Measurements from ENCODE around the gene GADD45B. TPM values are rescaled to one million over a fixed set of nuclear protein-coding genes. Genes with fewer than 3 reads are reported as not detected.
"Not testable (repeated sequence)": the region's sequence is repeated elsewhere in the genome, so short reads cannot be mapped to it uniquely, and the experiment has no call there.

The GADD45B gene
- total RNA-seq, 1 experiment from 2014 or later, result 132 TPM

DNA sequence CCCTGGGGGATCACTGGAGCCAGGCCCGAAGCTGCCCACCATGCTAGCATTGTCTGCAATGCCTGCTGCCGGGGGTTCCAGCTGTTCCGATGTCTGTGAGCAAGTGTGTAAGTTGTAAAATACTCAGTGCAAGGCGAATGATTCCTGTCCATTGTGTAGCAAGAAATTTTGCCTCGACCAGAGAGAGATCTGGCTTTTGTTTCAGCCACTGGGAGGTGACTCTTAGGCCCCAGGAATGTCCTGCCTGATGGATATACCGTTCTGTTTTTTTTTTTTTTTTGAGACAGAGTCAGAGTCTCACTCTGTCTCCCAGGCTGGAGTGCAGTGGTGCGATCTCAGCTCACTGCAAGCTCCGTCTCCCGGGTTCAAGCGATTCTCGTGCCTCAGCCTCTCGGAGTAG, 7.3 kb upstream of the GADD45B start:
- no peaks in the 10 kb centered on the region for H3K27me3 ChIP-seq (replicated peaks)
- peak overlapping the region; percentile 44 for H3K27ac ChIP-seq
- no peaks in the 10 kb centered on the region for H3K36me3 ChIP-seq
- DNase-seq (ENCODE audit: low read depth in 1 of 2, low spot score in 2 of 2), result no peak
- H3K9me3 ChIP-seq (replicated peaks), result no peaks in the 10 kb centered on the region
- H3K4me1 ChIP-seq (replicated peaks), result peaks cover 19% of the 10 kb centered on the region
- no peak overlapping the region for H3K4me3 ChIP-seq

DNA sequence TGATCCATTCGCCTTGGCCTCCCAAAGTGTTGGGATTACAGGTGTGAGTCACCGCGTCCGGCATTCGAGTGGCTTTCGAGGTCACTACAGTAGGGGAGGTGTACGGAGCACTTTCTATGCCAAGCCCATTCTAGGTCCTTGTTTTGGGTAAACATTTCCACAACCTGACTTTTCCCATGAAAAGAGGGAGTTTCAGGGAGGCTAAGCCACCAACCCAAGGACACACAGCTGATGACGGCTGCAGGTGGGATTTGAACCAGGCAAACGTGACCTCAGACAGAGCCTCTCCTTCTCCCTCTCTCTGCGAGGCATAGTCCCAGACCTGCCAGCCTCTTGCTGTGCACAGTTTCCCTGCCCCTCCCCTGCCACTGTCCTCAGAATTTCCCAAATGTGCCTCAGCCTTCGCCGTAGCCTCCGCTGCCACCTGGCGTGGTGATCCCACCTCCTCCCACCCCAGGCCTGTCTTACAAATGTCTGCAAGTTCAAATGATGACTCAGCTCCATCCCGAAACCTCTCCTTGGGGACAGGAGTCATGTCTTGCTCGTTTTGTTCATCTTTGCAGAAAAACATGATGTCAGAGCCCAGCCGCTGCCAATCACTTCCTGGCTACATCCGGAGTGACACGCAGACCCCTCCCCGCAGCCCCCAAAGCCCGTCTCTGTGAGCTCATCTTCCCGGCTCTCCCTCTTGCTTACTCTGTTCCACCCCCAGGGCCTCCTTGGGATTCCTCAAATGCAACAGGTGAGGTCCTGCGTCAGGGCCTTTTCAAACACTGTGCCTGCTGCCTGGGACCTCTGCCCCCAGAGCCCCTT, 6.6 kb upstream of the GADD45B start:
- H3K27me3 ChIP-seq (replicated peaks), result no peaks in the 10 kb centered on the region
- peak; percentile 74 to 87 for DNase-seq (ENCODE audit: low read depth in 1 of 2, low spot score in 2 of 2)
- peaks cover 24% of the 10 kb centered on the region for H3K4me1 ChIP-seq (replicated peaks)
- H3K27ac ChIP-seq, result peak overlapping the region; percentile 44
- no peaks in the 10 kb centered on the region for H3K36me3 ChIP-seq
- no peak overlapping the region for H3K4me3 ChIP-seq
- H3K9me3 ChIP-seq (replicated peaks), result no peaks in the 10 kb centered on the region

DNA sequence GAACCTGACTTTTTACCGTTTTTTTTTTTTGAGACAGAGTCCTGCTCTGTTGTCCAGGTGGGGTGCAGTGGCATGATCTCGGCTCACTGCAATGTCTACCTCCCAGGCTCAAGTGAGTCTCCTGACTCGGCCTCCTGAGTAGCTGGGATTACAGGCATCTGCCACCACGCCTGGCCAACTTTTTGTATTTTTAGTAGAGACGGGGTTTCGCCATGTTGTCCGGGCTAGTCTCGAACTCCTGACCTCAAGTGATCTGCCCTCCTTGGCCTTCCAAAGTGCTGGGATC, 6.1 kb upstream of the GADD45B start:
- H3K4me3 ChIP-seq; DNase-seq (ENCODE audit: low read depth in 1 of 2, low spot score in 2 of 2); H3K9me3 ChIP-seq (replicated peaks); H3K36me3 ChIP-seq; H3K27me3 ChIP-seq (replicated peaks): not testable (repeated sequence)
- Histone ChIP-seq H3K27ac (peak overlapping the region; percentile 44), H3K4me1 (replicated peaks) (peaks cover 27% of the 10 kb centered on the region)

DNA sequence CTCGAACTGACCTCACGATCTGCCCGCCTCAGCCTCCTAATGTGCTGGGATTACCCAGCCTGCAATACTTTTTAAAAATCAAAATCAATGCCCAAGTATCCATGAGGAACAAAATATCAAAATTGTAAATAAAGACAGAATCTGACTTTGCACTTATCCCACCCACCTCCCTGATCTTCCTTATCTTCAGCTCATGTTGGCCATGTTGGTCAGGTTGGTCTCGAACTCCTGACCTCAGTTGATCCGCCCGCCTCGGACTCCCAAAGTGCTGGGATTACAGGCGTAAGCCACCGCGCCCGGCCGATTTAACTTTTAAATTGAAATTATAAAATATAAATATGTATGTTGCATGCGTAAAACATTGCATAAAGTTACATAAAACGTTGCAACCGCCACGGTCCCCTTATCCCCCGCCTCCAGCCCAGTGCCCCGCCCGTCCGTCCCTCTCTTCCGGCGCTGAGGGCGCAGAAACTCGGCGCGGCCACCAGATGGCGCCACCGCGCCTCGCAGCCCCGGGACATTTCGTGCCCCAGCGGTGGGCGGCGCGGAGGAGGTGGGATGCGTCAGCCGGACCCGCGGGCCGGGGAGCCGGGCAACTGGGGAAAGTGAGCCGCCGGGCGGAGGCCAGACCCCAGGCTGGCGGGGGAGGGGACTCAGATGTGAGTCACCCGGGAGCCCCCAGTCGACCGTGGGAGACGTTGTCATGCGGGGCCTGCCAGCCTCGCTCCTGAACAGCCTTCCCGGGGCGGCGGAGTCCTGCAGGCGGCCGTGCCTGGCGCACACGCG, 1.5 kb upstream of the GADD45B start:
- peak; percentile 96 for DNase-seq (ENCODE audit: low read depth in 1 of 2, low spot score in 2 of 2)
- H3K9me3 ChIP-seq (replicated peaks), result no peaks in the 10 kb centered on the region
- H3K27ac ChIP-seq, result peak overlapping the region; percentile 58
- H3K27me3 ChIP-seq (replicated peaks), result no peaks in the 10 kb centered on the region
- H3K36me3 ChIP-seq, result peaks cover 32% of the 10 kb centered on the region
- H3K4me1 ChIP-seq (replicated peaks), result peaks cover 27% of the 10 kb centered on the region
- peak overlapping the region; percentile 75 for H3K4me3 ChIP-seq

DNA sequence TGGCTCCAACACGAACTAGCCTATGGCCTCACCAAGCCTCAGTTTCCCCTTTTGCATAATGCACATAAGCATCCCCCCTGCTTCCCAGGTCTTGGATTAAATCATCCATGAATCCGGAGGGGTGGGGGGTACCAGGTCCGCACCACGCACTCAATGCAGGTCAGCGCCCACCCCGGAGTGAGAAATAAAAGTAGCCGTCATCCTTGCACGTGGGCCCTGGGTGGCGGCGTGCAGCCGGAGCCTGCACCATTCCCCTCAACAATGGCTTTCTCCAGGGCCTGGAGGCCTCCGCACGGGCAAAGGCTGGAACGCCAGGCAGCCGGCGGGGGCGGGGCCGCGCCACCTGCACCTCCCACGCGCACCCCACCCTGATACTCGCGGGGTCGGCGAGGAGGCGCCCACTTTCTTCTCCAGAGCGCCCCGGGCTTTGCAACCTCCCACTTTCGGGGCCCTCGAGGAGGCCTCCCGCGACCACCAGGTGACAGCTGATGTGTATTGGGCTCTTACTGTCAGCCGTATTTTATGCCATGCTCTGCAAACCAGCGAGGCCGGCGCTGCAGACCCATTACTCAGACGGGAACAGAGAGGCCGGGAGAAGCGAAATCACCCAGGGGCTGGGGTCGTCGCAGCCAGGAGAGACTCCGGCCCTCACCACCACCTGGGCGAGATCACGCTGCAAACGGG, 767 bp upstream of the GADD45B start:
- Histone ChIP-seq H3K4me3 (peak overlapping the region; percentile 75), H3K36me3 (peaks cover 32% of the 10 kb centered on the region), H3K27ac (peak overlapping the region; percentile 58), H3K4me1 (replicated peaks) (peaks cover 28% of the 10 kb centered on the region), H3K9me3 (replicated peaks) (no peaks in the 10 kb centered on the region), H3K27me3 (replicated peaks) (no peaks in the 10 kb centered on the region)
- DNase-seq (ENCODE audit: low read depth in 1 of 2, low spot score in 2 of 2), result peak; percentile 79 to 89

DNA sequence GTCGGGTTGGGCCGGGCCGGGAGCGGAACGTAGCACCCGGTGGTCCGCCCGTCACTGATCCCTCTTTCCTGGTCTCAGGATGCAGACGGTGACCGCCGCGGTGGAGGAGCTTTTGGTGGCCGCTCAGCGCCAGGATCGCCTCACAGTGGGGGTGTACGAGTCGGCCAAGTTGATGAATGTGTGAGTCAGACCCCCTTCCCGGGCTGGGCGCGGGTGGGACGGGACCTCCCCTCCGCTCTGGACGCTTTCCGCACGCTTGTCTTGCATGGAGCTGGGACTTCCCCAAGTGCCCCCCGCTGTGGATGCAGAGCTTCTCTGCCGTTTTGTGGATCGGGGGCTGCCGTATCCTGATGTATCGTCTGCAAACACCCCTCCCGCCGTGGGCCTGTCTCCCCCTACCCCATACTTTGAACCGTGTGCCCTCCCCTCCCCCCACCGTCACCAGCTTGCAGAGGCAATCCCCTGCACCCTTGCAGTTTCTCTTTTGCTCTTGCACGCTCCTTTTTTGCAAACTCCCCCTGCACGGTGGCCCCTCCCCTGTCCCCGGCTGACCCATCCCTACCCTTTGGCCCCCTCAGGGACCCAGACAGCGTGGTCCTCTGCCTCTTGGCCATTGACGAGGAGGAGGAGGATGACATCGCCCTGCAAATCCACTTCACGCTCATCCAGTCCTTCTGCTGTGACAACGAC, 669 bp downstream of the GADD45B start:
- peak overlapping the region; percentile 75 for H3K4me3 ChIP-seq
- H3K36me3 ChIP-seq, result peaks cover 32% of the 10 kb centered on the region
- peak overlapping the region; percentile 43 for H3K27ac ChIP-seq
- DNase-seq (ENCODE audit: low read depth in 1 of 2, low spot score in 2 of 2), result peak; percentile 77 to 86
- H3K27me3 ChIP-seq (replicated peaks), result no peaks in the 10 kb centered on the region
- peaks cover 34% of the 10 kb centered on the region for H3K4me1 ChIP-seq (replicated peaks)
- H3K9me3 ChIP-seq (replicated peaks), result no peaks in the 10 kb centered on the region

DNA sequence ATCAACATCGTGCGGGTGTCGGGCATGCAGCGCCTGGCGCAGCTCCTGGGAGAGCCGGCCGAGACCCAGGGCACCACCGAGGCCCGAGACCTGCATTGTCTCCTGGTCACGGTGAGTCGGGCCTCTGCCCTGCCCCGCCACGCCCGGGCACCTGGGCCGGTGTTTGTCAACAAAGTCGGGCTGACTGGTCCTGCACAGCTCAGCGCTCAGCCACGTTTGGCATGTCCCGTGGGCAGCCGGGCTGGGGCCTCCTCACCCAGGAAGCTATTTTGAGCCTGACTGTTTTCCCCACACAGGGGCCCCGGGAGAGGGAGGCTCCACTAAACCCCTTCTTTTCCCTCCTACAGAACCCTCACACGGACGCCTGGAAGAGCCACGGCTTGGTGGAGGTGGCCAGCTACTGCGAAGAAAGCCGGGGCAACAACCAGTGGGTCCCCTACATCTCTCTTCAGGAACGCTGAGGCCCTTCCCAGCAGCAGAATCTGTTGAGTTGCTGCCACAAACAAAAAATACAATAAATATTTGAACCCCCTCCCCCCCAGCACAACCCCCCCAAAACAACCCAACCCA, 1.3 kb downstream of the GADD45B start:
- H3K4me1 ChIP-seq (replicated peaks), result peaks cover 34% of the 10 kb centered on the region
- H3K27ac ChIP-seq, result no peak overlapping the region
- peak; percentile 54 to 56 for DNase-seq (ENCODE audit: low read depth in 1 of 2, low spot score in 2 of 2)
- H3K27me3 ChIP-seq (replicated peaks), result no peaks in the 10 kb centered on the region
- H3K4me3 ChIP-seq, result peak overlapping the region; percentile 75
- peaks cover under 1% of the 10 kb centered on the region; the same call in 1 of the 2 replicates for H3K9me3 ChIP-seq (replicated peaks)
- H3K36me3 ChIP-seq, result peaks cover 32% of the 10 kb centered on the region

DNA sequence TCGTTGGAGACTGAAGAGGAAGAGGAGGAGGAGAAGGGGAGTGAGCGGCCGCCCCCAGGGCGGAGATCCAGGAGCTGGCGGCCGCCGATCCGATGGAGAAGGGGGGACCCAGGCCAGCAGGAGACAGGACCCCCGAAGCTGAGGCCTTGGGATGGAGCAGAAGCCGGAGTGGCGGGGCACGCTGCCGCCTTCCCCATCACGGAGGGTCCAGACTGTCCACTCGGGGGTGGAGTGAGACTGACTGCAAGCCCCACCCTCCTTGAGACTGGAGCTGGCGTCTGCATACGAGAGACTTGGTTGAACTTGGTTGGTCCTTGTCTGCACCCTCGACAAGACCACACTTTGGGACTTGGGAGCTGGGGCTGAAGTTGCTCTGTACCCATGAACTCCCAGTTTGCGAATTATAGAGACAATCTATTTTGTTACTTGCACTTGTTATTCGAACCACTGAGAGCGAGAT, 1.8 kb downstream of the GADD45B start:
- Histone ChIP-seq H3K4me1 (replicated peaks) (peaks cover 34% of the 10 kb centered on the region), H3K27ac (no peak overlapping the region; the same call in 1 of the 2 replicates), H3K36me3 (peaks cover 32% of the 10 kb centered on the region), H3K9me3 (replicated peaks) (peaks cover 5% of the 10 kb centered on the region; the same call in 1 of the 2 replicates), H3K4me3 (peak overlapping the region; percentile 75), H3K27me3 (replicated peaks) (no peaks in the 10 kb centered on the region)
- peak in 1 of 2 experiments; percentile 48 for DNase-seq (ENCODE audit: low read depth in 1 of 2, low spot score in 2 of 2)

DNA sequence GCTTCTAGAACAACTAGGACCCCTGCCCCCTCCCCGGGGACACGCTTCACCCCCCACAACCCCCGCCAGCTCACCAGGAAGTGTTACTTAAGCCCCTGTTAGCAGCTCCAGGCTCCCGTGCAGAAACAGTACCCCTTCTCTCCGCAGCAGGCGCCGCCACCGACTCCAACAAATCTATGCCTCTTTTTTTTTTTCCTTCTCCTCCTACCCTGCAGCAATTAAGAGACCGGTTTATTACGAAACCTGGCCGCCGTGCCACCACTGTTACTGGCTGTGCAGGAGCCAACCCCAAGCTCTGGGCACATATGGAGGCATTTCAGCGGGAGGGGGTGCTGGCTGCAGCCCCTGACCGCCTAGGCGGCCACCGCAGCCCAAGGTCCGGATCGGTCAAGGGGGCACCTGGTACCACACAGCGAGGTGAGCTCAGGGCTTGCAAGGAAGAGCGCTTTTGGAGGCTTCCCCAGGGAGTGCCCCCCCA, 2.4 kb downstream of the GADD45B start:
- peak overlapping the region; percentile 75 for H3K4me3 ChIP-seq
- peaks cover 34% of the 10 kb centered on the region for H3K4me1 ChIP-seq (replicated peaks)
- DNase-seq (ENCODE audit: low read depth in 1 of 2, low spot score in 2 of 2), result no peak
- peaks cover 5% of the 10 kb centered on the region; the same call in 1 of the 2 replicates for H3K9me3 ChIP-seq (replicated peaks)
- H3K36me3 ChIP-seq, result peaks cover 32% of the 10 kb centered on the region
- H3K27ac ChIP-seq, result no peak overlapping the region
- no peaks in the 10 kb centered on the region for H3K27me3 ChIP-seq (replicated peaks)

DNA sequence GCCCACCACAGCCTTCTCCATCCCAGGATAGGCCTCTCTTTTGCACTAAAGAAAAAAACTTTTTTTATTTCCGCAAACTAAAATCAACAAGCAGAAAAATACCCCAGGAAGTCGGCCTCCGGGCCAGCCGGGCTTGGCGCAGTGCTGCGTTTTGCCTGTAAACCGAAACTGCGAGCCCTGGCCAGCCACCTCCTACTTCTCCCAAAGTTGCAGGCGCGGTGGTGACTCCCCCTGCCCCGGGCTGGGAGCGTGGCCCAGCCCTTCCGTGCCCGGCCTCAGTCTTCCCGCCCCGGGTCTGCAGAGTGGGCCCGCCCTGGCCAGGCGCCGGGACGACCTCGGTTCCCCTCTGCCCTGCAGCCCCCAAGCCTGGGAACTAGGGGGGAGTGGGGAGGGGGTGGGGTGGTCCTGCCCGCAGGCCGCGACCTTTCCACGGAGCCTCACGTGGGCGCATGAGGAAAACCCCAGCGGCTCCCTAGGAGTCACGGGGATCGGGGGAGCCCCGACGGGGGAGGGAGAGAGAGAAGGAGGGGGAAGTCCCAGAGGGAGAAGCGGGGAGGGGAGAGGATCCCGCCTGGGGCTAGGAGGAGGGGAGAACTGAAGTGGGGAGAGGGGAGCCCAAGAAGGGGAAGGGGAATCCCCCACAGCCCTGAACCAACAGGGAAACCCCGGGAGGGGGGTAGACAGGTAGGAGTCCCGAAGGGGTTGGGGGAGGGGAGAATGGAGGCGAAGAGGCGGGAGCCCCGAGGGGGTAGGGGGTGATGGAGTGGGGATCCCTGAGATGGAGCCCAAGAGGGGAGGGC, 3.0 kb downstream of the GADD45B start:
- DNase-seq (ENCODE audit: low read depth in 1 of 2, low spot score in 2 of 2), result peak; percentile 62 to 78
- no peaks in the 10 kb centered on the region for H3K27me3 ChIP-seq (replicated peaks)

DNA sequence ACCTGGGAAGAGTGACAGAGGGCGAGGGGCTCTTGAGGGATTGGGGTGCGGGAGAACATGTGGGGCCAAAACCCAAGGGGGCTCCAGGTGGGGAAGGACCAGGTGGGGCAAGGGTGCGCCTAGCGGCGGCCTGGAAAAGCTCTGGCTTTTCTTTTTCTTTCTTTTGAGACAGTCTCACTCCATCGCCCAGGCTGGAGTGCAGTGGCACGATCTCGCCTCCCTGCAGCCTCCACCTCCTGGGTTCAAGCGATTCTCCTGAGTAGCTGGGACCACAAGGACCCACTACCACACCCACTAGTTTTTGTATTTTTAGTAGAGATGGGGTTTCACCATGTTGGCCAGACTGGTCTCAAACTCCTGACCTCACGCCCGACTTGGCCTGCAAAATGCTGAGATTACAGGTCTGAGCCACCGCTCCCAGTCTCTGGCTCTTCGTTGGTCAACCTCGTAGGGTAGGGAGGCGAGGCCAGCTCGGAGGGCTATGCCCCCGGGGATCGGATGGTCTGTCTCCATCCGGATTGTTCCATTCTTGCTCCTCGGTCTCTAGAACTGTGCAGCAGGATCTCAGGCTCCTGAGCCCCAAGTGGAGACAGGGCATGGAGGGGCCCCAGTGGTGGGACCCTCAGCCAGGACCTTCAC, 3.7 kb downstream of the GADD45B start:
- Histone ChIP-seq H3K27ac (no peak overlapping the region), H3K4me3 (no peak overlapping the region)

More for the DNA sequence above, 3.0 kb downstream of the GADD45B start:
- H3K36me3 ChIP-seq, result peaks cover 32% of the 10 kb centered on the region
- H3K27ac ChIP-seq, result no peak overlapping the region
- H3K4me1 ChIP-seq (replicated peaks), result peaks cover 32% of the 10 kb centered on the region
- H3K4me3 ChIP-seq, result peak overlapping the region; percentile 75
- peaks cover 11% of the 10 kb centered on the region for H3K9me3 ChIP-seq (replicated peaks)

DNA sequence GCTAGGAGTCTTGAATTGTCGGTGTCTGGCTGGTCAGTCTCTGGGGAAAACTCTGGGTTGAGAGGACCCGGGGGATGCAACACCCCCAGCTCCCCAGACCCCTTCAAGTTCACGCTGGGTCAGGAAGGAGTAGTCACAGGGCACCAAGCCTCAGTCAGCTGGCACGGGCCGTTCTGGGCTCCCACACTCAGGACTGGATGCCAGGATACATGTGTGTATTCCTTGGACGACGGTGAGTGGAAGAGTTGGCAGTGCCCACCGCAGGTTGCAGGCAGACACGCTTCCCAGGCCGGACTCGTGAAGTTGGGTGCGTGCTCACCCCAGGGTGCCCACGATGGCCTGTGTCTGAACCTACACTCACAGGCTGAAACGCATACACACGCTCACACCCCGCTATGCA, 5.5 kb downstream of the GADD45B start:
- no peak for DNase-seq (ENCODE audit: low read depth in 1 of 2, low spot score in 2 of 2)
- Histone ChIP-seq H3K4me3 (no peak overlapping the region), H3K9me3 (replicated peaks) (peaks cover 11% of the 10 kb centered on the region), H3K36me3 (peaks cover 28% of the 10 kb centered on the region), H3K27ac (no peak overlapping the region), H3K4me1 (replicated peaks) (peaks cover 20% of the 10 kb centered on the region), H3K27me3 (replicated peaks) (no peaks in the 10 kb centered on the region)

More for the DNA sequence above, 3.7 kb downstream of the GADD45B start:
- DNase-seq (ENCODE audit: low read depth in 1 of 2, low spot score in 2 of 2), result no peak
- H3K27me3 ChIP-seq (replicated peaks), result no peaks in the 10 kb centered on the region
- peaks cover 28% of the 10 kb centered on the region for H3K4me1 ChIP-seq (replicated peaks)
- peaks cover 32% of the 10 kb centered on the region for H3K36me3 ChIP-seq
- peaks cover 11% of the 10 kb centered on the region for H3K9me3 ChIP-seq (replicated peaks)

Data from SJSA1 (cell line).